Measurements from ENCODE around the gene SCN4A.
A peak's percentile ranks its signal among the peaks of the same experiment; 100 is the strongest.

The SCN4A gene

DNA sequence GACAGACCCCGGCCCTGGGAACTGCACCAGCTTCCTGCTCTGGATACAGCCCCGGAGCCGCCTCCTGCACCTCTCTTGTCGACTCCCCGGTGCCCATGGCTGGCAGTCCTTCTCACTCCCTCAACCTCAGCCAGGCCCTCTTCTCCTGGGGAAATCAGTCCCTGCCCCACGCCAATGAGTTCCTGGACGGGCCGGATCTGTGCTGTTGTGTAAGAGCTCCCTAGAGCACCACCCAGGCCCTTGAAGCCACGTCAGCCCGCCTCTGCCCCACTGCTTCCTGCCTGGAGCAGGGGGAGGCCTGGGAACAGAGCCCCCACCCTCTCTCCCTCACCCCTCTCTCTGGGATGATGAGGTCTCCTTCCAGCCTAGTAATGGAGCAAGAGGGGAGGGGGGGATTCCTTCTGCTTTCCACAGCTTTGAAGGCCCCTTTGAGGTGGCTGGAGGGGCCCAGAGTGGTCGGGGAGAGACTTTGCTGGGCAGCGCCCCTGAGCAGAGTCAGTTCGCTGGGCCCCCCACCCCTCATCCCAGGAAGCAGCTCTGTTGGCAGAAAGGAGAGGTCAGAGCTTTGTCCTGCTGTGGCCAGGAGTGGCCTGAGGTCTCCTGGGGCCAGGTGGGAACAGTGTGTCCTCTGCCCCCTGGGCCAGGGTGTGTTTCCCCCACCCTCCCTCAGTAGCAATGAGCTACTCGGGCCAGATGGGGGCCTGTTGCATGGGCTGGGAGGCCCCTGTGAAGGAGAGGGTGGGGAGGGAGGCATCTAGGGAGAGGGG is 29.2 kb upstream of the SCN4A start:
- DNase-seq, result peak in 1 of 2 experiments; percentile 19

- DNase-seq, result no peak
Measured at GRCh38 chr17:64001091-64001579, 28.4 kb upstream of the SCN4A start.

- no peak for DNase-seq
Measured at GRCh38 chr17:63999680-64000531, 27.2 kb upstream of the SCN4A start.

DNA sequence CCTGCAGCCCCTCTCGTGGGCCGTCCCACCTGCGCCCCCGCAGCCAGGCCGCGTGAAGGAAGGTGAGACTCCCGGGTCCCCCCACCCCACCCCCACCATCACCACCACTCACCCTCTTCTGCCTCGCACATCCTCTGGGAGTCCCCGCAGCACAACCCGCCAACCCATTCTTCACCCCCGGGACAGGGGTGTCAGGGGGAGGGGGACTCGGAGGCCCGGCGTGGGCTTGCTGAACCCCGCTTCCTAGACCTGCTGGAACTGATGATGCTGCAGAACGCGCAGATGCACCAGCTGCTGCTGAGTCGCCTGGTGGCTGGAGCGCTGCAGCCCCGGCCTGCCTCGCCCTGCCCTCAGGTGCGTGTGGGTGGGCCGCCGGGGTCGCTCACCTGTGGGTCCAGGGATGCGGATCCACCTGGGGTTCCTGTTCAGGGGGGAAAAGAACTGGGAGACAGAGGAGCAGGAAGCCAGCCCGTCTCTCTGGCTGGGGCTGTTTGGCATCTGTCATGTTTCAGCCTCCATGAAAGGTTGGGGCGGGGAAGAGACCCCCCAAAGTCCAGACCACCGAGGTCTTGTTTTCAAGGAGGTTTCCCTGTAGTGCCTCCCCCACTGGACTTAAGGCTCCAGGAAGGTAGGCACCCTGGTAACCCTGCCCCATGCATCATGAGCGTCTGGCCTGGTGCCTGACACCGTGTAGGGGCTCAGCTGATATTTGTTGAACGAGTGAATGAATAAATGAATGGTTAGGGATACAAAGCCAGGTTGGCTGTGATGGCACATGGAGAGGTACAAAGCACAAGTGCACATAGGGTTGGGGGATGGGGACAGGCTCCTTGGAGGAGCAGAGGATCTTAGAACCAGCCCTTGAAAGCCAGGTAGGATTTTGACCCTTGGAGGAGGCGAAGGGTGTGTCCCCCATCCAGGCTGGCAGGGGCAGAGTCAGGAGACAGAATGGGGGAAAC is 26.3 kb upstream of the SCN4A start:
- DNase-seq, result no peak

DNA sequence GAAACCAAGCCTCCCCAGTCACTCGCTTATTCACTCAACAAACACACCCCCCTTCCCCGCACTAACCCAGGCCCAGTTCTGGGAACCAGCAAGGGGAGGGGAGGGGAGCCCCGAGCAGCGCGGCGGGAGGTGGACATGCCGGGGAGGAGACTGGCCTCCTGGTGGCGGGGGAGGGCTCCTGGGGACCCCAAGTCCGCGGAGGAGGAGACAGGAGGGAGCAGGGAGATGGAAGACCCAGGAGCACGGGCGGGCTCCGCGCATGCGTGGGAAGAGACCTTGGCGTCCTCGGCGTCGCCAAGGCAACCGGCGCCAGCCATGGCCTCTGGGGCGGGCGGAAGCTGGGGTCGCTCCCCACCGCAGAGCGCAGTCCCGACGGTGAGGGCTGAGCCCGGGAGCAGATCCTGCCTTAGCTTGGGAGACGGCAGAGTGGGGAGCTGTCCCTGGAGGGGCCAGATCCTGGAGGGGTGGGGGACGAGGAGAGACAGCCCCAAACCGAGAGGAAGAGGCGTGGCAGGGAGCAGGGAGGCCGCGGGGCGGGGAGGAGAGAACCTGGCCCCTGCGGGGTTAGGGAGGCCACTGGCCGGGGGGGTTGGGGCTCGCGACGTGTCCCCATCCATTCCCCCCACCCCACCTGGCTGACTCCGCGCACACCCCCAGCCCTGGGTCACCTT is 25.5 kb upstream of the SCN4A start, which contains the start of gene PRR29:
Gene PRR29, plus strand, starts transcription at position 302 of the 671 bp plus-strand sequence. Its CDS starts 14 bp downstream, at position 316.
- peak; percentile 35 to 53 for DNase-seq

- no peak for DNase-seq
Measured at GRCh38 chr17:63997341-63998048, 24.8 kb upstream of the SCN4A start.

GRCh38 chr17:63996430-63997182 is 23.9 kb upstream of the SCN4A start:
- DNase-seq, result no peak

DNA sequence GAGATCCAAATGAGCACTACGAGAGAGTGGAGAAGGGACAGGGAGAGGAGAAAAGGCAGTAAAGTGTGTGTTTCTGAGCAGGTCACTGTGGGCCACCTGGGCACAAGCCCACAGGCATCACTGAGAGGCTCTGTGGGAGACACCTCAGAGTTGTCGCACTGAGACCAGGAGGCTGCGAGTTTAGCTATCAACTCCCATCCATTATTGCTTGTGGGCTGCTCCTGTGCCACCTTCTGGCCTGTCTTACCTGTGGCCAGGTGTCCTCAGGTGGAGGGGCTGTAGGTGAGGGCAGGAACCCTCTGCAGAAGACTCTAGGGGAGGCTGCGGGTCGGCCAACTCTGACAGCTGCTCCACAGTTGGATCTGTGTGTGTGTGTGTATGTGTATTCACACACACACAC is 22.9 kb upstream of the SCN4A start:
- DNase-seq, result no peak

DNA sequence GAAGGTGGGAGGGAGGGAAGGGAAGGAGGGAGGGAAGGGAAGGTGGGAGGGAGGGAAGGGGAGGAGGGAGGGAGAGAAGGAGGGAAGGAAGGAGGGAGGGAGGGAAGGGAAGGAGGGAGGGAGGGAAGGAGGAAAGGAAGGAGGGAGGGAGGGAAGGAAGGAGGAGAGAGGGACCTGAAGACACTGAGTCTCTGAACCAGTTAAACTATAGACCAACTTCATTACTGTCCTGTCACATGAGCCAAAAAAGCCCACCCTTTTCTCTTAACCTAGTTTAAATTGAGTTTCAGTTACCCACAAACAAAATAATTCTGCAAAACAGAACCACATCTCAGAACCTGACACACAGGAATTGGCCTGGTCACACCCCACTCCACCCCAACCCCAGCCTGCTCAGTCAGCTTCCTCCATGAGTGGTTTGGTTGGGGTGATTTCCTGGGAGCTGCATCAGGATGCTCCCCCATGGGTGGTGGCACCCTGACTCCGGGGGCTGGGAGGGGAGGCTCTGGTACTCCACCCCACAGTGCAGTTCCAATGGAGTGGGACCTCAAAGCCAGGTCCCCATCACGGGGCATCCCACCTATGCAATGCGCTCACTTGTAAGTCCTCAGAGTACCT is 20.8 kb upstream of the SCN4A start:
- DNase-seq, result no peak

- DNase-seq, result no peak
Measured at GRCh38 chr17:63991611-63992010, 18.9 kb upstream of the SCN4A start.

DNA sequence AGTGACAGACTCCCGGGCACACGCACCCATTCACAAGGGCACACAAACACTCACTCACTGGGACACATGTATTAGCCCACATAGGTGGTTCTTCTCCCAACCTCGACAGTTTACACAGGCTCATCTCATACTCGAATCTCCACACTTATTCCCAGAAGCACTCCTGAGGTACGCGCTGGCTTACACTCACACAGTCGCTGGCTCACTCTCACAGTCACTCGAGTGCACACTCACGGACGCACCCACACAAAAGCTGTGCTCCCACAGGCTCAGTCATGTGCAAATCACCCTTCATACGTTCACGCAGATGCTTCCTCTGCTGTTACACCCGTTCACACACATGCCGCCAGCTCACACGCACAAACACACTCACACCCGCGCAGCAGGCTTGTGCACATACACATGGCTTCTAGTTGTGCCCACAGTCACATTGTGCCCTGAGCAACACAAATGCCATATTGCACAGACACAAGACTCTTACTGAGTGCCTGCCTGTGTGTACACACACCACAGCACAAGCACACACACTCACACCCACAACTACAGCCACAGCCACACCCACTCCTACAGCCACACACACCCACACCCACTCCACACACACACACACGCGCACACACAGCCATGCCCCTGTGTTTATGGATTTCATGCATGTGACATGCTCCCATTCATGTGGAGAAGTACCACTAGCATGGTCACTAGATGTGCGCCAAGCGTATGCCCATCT is 17.1 kb upstream of the SCN4A start:
- no peak for DNase-seq

GRCh38 chr17:63988741-63989621 is 16.3 kb upstream of the SCN4A start:
- no peak for DNase-seq

- DNase-seq, result no peak
Measured at GRCh38 chr17:63988127-63988478, 15.4 kb upstream of the SCN4A start.

- DNase-seq, result no peak
Measured at GRCh38 chr17:63987221-63988126, 14.8 kb upstream of the SCN4A start.

DNA sequence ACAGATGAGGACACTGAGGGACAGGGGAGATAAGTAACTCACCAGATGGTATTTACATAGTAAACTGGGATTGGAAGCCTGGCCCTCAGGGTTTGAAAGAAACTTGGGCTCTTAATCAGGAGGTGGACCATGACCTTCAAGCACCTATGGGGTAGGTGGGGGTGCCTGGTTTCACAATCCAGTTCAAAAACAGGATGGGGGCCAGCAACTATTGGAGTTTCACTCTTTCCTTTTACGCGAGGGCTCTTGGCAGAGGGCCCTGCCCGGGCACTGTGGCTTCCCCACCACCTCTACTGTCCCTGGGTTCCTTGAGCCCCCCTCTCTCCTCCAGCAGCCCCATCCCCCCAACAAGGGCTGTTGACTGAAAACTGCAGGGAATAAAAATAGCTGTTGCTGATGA is 14.1 kb upstream of the SCN4A start:
- no peak for DNase-seq

DNA sequence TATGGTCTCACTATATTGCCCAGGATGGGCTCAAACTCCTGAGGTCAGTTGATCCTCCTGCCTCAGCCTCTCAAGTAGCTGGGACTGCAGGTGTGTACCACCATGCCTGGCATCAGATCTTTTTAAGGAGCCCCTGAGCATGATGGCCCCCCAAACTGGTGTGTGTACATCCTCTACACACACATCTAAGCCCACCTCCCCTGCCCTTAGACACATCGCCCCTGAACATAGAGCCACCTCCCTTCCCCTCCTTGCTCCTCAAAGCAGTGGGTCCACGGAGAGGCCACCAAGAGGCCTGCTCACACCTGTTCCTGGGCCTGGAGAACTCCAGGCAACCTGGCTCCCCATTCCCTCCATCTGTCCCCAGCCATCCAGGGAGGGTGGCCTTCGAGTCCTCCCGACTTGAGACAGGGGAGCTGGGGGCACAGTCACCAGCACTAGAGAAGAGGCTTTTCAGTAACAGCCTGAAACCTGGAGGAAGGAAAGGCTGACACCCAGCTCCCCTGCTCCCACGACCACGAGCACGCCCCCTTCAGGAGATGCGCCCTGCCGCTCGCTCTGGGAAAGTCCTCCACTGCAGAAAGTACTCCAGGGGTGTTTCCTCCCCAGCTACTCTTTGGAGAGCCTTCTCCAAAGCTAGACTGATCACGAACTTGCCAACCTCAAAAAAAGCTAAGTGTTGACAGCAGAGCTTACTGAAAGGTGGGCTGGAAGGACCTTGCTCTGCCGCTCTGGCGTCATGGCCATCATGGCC is 12.8 kb upstream of the SCN4A start:
- DNase-seq, result peak in 1 of 2 experiments; percentile 40
